Astrocyte (in vitro differentiated cells and primary cell): ENCODE measurements around the gene HEATR5A. TPM values are rescaled to one million over a fixed set of nuclear protein-coding genes. Genes with fewer than 3 reads are reported as not detected.
"Not testable (repeated sequence)": the region's sequence is repeated elsewhere in the genome, so short reads cannot be mapped to it uniquely, and the experiment has no call there.

Experiments
- DNase-seq: peaks from one replicate; pipeline ENCODE4 v3.0.0-alpha.2; 2010; ENCODE audit warnings: low read depth
- FAIRE-seq: peaks from 2 replicates; lab custom pipeline; 2011; peaks lifted over from hg19 to GRCh38; lab: Jason Lieb, UNC
- H2AFZ ChIP-seq: 2 replicates; pipeline ENCODE4 v1.6.0; 2012; ENCODE audit warnings: low read depth, low read length, inconsistent platforms
- H3K27ac ChIP-seq: 2 replicates; pipeline ENCODE4 v1.5.1; 2011; ENCODE audit warnings: low read depth, low read length, inconsistent platforms
- H3K27me3 ChIP-seq: 2 replicates; pipeline ENCODE4 v1.6.0; 2011; ENCODE audit warnings: low read length, inconsistent platforms; ENCODE audit not compliant: insufficient read depth
- H3K36me3 ChIP-seq: 2 replicates; pipeline ENCODE4 v1.5.1; 2011; ENCODE audit warnings: low read length, inconsistent platforms; ENCODE audit not compliant: insufficient read depth
- H3K4me1 ChIP-seq: 2 replicates; pipeline ENCODE4 v1.5.1; 2011; ENCODE audit warnings: low read length, inconsistent platforms; ENCODE audit not compliant: insufficient read depth
- H3K4me2 ChIP-seq: 2 replicates; pipeline ENCODE4 v1.6.0; 2012; ENCODE audit warnings: low read length, inconsistent platforms
- H3K4me3 ChIP-seq: 2 replicates; pipeline ENCODE4 v1.5.1; 2011; ENCODE audit warnings: low read depth, mild to moderate bottlenecking, low read length, inconsistent platforms; ENCODE audit not compliant: insufficient read depth
- H3K79me2 ChIP-seq: 2 replicates; pipeline ENCODE4 v1.6.0; 2012; ENCODE audit warnings: mild to moderate bottlenecking, low read length, inconsistent platforms; ENCODE audit not compliant: insufficient read depth
- H3K9ac ChIP-seq: 2 replicates; pipeline ENCODE4 v1.6.0; 2012; ENCODE audit warnings: mild to moderate bottlenecking, low read length, inconsistent platforms
- H3K9me3 ChIP-seq: 2 replicates; pipeline ENCODE4 v1.5.1; 2012; ENCODE audit warnings: low read depth, mild to moderate bottlenecking, low read length, inconsistent platforms; ENCODE audit not compliant: insufficient read depth
- H4K20me1 ChIP-seq: 2 replicates; pipeline ENCODE4 v1.6.0; 2012; ENCODE audit warnings: low read length, inconsistent platforms; ENCODE audit not compliant: insufficient read depth
- H3K27ac Mint-ChIP-seq: one replicate; pipeline ENCODE4 v1.8.0; 2021; ENCODE audit warnings: mild to moderate bottlenecking, mixed read lengths; ENCODE audit not compliant: unreplicated experiment
- H3K27me3 Mint-ChIP-seq: one replicate; pipeline ENCODE4 v1.8.0; 2021; ENCODE audit warnings: low read depth, mixed read lengths; ENCODE audit not compliant: unreplicated experiment
- H3K36me3 Mint-ChIP-seq: one replicate; pipeline ENCODE4 v1.8.0; 2021; ENCODE audit warnings: low read depth, mixed read lengths; ENCODE audit not compliant: unreplicated experiment
- H3K4me1 Mint-ChIP-seq: one replicate; pipeline ENCODE4 v1.8.0; 2021; ENCODE audit warnings: low read depth, mixed read lengths; ENCODE audit not compliant: unreplicated experiment
- H3K4me3 Mint-ChIP-seq: one replicate; pipeline ENCODE4 v1.8.0; 2021; ENCODE audit warnings: mild to moderate bottlenecking, moderate library complexity, mixed read lengths; ENCODE audit not compliant: unreplicated experiment
- H3K9me3 Mint-ChIP-seq: one replicate; pipeline ENCODE4 v1.8.0; 2021; ENCODE audit warnings: mild to moderate bottlenecking, mixed read lengths; ENCODE audit not compliant: unreplicated experiment
- EZH2 ChIP-seq: IDR thresholded peaks from 2 replicates; pipeline ENCODE4 v1.6.1; 2012; ENCODE audit warnings: mild to moderate bottlenecking, low read length, inconsistent platforms; ENCODE audit not compliant: insufficient read depth
- total RNA-seq: library from RNA; stranded (reverse); gene quantifications from 2 replicates; pipeline ENCODE4 v1.2.1, GENCODE V29; 2021
- TF ChIP-seq, protein P1 (sequence below): IDR thresholded peaks from 2 replicates; pipeline ENCODE4 v1.5.1; 2011; ENCODE audit warnings: low read depth, mild to moderate bottlenecking, inconsistent platforms, low read length, moderate library complexity; ENCODE audit not compliant: insufficient read depth

Gene HEATR5A
- total RNA-seq, 1 donor from 2014 or later = 50.7 TPM

DNA sequence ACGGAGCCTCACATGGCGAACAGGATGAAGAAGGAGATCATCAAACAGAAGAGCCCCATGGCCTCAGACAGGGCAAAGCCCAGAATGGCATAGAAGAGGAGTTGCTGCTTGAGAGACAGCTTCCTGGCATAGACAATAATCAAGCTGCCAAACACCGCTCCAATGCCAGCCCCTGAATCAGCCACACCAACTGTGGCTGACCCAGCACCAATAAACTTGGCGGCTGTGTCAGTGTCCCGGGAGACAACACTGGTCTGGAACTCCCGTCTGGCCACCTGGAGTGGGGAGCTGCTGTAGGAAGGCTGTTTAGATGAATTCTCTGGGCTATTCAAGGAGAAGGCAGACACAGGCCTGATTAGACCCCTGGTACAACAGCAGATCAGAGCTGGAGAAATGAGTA lies 100.1 kb downstream of the HEATR5A start:
- Mint-ChIP-seq H3K36me3 (peaks cover 11% of the 10 kb centered on the region), H3K27ac (no peak overlapping the region), H3K4me3 (no peak overlapping the region), H3K27me3 (no peaks in the 10 kb centered on the region), H3K4me1 (peaks cover 2% of the 10 kb centered on the region), H3K9me3 (no peaks in the 10 kb centered on the region)
- Histone ChIP-seq H2AFZ (no peak overlapping the region), H3K79me2 (no peaks in the 10 kb centered on the region), H3K36me3 (peaks cover 13% of the 10 kb centered on the region), H3K4me3 (no peak overlapping the region), H3K9me3 (no peaks in the 10 kb centered on the region), H4K20me1 (no peaks in the 10 kb centered on the region), H3K27me3 (no peaks in the 10 kb centered on the region), H3K27ac (no peak overlapping the region), H3K4me2 (no peak overlapping the region), H3K9ac (no peak overlapping the region), H3K4me1 (no peaks in the 10 kb centered on the region)
- FAIRE-seq = no peak
- no peak for DNase-seq
- no peak for TF ChIP-seq EZH2
- TF ChIP-seq, protein P1, sequence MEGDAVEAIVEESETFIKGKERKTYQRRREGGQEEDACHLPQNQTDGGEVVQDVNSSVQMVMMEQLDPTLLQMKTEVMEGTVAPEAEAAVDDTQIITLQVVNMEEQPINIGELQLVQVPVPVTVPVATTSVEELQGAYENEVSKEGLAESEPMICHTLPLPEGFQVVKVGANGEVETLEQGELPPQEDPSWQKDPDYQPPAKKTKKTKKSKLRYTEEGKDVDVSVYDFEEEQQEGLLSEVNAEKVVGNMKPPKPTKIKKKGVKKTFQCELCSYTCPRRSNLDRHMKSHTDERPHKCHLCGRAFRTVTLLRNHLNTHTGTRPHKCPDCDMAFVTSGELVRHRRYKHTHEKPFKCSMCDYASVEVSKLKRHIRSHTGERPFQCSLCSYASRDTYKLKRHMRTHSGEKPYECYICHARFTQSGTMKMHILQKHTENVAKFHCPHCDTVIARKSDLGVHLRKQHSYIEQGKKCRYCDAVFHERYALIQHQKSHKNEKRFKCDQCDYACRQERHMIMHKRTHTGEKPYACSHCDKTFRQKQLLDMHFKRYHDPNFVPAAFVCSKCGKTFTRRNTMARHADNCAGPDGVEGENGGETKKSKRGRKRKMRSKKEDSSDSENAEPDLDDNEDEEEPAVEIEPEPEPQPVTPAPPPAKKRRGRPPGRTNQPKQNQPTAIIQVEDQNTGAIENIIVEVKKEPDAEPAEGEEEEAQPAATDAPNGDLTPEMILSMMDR = no peak

DNA sequence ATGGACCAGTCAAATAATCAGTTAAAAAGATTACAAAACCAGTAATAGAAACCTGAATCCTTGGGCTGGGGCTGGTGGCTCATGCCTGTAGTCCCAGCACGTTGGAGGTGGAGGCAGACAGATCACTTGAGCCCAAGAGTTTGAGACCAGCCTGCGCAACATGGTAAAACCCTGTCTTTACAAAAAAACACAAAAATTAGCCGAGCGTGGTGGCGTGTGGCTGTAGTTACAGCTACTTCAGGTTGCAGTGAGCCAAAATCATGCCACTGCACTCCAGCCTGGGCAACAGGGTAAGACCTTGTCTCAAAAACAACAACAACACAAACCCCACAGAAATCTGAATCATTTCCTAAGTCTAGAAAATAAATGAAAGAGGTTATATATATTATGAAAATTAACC lies 100.6 kb downstream of the HEATR5A start:
- DNase-seq = no peak
- Mint-ChIP-seq H3K27ac (no peak overlapping the region), H3K36me3 (peaks cover 11% of the 10 kb centered on the region), H3K27me3 (no peaks in the 10 kb centered on the region), H3K4me1 (no peaks in the 10 kb centered on the region), H3K4me3 (no peak overlapping the region), H3K9me3 (no peaks in the 10 kb centered on the region)
- no peak overlapping the region for H3K4me3 ChIP-seq
- peaks cover 13% of the 10 kb centered on the region for H3K36me3 ChIP-seq
- TF ChIP-seq, protein P1 = no peak
- TF ChIP-seq EZH2 = no peak
- no peaks in the 10 kb centered on the region for H3K79me2 ChIP-seq
- H3K9me3 ChIP-seq = no peaks in the 10 kb centered on the region
- no peak overlapping the region for H3K9ac ChIP-seq
- H4K20me1 ChIP-seq = no peaks in the 10 kb centered on the region
- no peaks in the 10 kb centered on the region for H3K27me3 ChIP-seq
- H3K27ac ChIP-seq = no peak overlapping the region
- no peak for FAIRE-seq
- no peaks in the 10 kb centered on the region for H3K4me1 ChIP-seq
- H3K4me2 ChIP-seq = no peak overlapping the region
- H2AFZ ChIP-seq = no peak overlapping the region

GRCh38 chr14:31312934-31313333 lies 107.4 kb downstream of the HEATR5A start:
- no peak overlapping the region for H3K4me3 ChIP-seq
- H3K36me3 ChIP-seq = peaks cover 13% of the 10 kb centered on the region
- no peak overlapping the region for H3K9ac ChIP-seq
- H3K4me2 ChIP-seq = no peak overlapping the region
- no peaks in the 10 kb centered on the region for H3K27me3 ChIP-seq
- FAIRE-seq = no peak
- H4K20me1 ChIP-seq = no peaks in the 10 kb centered on the region
- TF ChIP-seq EZH2 = no peak
- TF ChIP-seq, protein P1 = no peak
- H3K36me3 Mint-ChIP-seq = peaks cover 13% of the 10 kb centered on the region
- no peaks in the 10 kb centered on the region for H3K9me3 Mint-ChIP-seq
- H3K79me2 ChIP-seq = no peaks in the 10 kb centered on the region
- DNase-seq = no peak
- no peak overlapping the region for H3K27ac Mint-ChIP-seq
- H3K9me3 ChIP-seq = no peaks in the 10 kb centered on the region
- H3K27me3 Mint-ChIP-seq = no peaks in the 10 kb centered on the region
- no peak overlapping the region for H3K4me3 Mint-ChIP-seq
- no peak overlapping the region for H3K27ac ChIP-seq
- H3K4me1 Mint-ChIP-seq = no peaks in the 10 kb centered on the region
- H3K4me1 ChIP-seq = no peaks in the 10 kb centered on the region
- H2AFZ ChIP-seq = no peak overlapping the region

- H3K9ac ChIP-seq, H3K4me1 Mint-ChIP-seq, H3K4me3 ChIP-seq, FAIRE-seq, H3K27me3 Mint-ChIP-seq, H3K4me3 Mint-ChIP-seq, H3K27ac ChIP-seq, H3K79me2 ChIP-seq, DNase-seq, H3K4me2 ChIP-seq, H3K9me3 Mint-ChIP-seq, H2AFZ ChIP-seq, H3K9me3 ChIP-seq, H3K27ac Mint-ChIP-seq, H3K4me1 ChIP-seq, H4K20me1 ChIP-seq, H3K27me3 ChIP-seq: not testable (repeated sequence)
- peaks cover 13% of the 10 kb centered on the region for H3K36me3 Mint-ChIP-seq
- H3K36me3 ChIP-seq = peaks cover 10% of the 10 kb centered on the region
These were observed 108.0 kb downstream of the HEATR5A start for GRCh38 chr14:31312370-31312769.
